Activated naive CD4-positive, alpha-beta T cell treated with anti-CD3 and anti-CD28 coated beads, Interleukin-2, amount 10 ng/mL, durations not matched to agents 7 days and 5 days (primary cell): Measurements from ENCODE around the gene ATP5PF.
"Not testable (repeated sequence)": the region's sequence is repeated elsewhere in the genome, so short reads cannot be mapped to it uniquely, and the experiment has no call there.

Experiments used
- CTCF ChIA-PET: fragments of 350-600 bp; sonication (Branson Sonifier 250); formaldehyde crosslinking; loops from one replicate; lab custom pipeline; 2021; ENCODE audit warnings: antibody characterized with exemption; lab: Charles Lee
- DNase-seq: peaks from one replicate; pipeline ENCODE4 v3.0.0-alpha.2; 2020
- H3K27ac Mint-ChIP-seq: one replicate; pipeline ENCODE4 v1.8.0; 2021; ENCODE audit warnings: mild to moderate bottlenecking, moderate library complexity, mixed read lengths
- H3K27me3 Mint-ChIP-seq: one replicate; pipeline ENCODE4 v1.8.0; 2021; ENCODE audit warnings: mild to moderate bottlenecking, mixed read lengths
- H3K36me3 Mint-ChIP-seq: one replicate; pipeline ENCODE4 v1.8.0; 2021; ENCODE audit warnings: mixed read lengths
- H3K4me1 Mint-ChIP-seq: one replicate; pipeline ENCODE4 v1.8.0; 2021; ENCODE audit warnings: mixed read lengths
- H3K4me3 Mint-ChIP-seq: one replicate; pipeline ENCODE4 v1.8.0; 2021; ENCODE audit warnings: mild to moderate bottlenecking, moderate library complexity, mixed read lengths
- H3K9me3 Mint-ChIP-seq: one replicate; pipeline ENCODE4 v1.8.0; 2021; ENCODE audit warnings: mixed read lengths

ATP5PF gene

DNA sequence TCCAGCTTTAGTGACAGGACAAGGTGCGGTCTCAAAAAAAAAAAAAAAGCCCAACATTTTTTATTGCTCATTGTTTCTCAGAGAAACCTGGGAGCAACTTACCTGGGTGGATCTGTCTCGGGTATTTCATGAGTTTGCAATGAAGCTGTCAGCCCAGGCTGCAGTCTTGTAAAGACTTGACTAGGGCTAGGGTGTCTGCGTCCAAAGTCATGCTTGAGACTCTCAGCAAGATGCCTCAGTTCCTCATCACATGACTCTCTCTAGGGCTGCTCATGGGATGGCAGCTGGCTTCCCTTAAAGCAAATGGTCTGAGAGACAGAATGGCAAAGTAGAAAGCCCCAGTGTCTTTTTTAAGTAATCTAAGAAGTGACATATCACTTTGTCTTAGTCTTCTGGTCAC is 8.2 kb upstream of the ATP5PF start:
- H3K27me3 Mint-ChIP-seq, result no peaks in the 10 kb centered on the region
- H3K4me1 Mint-ChIP-seq, result peaks cover 6% of the 10 kb centered on the region
- no peak for DNase-seq
- CTCF ChIA-PET, result no interaction called here
- no peak overlapping the region for H3K4me3 Mint-ChIP-seq
- peaks cover 17% of the 10 kb centered on the region for H3K36me3 Mint-ChIP-seq
- H3K9me3 Mint-ChIP-seq, result no peaks in the 10 kb centered on the region
- H3K27ac Mint-ChIP-seq, result no peak overlapping the region

DNA sequence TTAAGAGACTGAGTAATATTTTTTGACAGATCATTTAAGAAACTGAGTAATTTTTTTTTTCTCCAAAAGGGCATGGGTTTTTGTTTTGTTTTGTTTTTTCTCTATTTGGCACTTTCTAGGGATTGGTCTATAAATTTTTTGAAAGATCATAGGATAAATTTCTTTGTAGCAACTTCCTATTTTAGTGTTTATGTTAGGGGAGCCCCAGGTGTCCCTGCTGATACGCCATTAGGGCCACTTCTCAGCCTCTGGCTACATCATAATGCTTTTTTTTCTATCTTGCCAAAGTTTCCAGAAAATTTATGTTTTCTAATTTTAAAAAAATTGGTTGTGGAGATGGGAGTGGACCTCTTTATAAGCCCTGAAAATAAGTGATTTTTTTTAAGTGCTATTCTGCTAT is 2.7 kb upstream of the ATP5PF start:
- Mint-ChIP-seq H3K27me3 (peaks cover 5% of the 10 kb centered on the region), H3K4me3 (no peak overlapping the region), H3K36me3 (peaks cover 18% of the 10 kb centered on the region), H3K9me3 (no peaks in the 10 kb centered on the region), H3K27ac (no peak overlapping the region), H3K4me1 (peaks cover 36% of the 10 kb centered on the region)
- CTCF ChIA-PET, result no interaction called here
- no peak for DNase-seq

DNA sequence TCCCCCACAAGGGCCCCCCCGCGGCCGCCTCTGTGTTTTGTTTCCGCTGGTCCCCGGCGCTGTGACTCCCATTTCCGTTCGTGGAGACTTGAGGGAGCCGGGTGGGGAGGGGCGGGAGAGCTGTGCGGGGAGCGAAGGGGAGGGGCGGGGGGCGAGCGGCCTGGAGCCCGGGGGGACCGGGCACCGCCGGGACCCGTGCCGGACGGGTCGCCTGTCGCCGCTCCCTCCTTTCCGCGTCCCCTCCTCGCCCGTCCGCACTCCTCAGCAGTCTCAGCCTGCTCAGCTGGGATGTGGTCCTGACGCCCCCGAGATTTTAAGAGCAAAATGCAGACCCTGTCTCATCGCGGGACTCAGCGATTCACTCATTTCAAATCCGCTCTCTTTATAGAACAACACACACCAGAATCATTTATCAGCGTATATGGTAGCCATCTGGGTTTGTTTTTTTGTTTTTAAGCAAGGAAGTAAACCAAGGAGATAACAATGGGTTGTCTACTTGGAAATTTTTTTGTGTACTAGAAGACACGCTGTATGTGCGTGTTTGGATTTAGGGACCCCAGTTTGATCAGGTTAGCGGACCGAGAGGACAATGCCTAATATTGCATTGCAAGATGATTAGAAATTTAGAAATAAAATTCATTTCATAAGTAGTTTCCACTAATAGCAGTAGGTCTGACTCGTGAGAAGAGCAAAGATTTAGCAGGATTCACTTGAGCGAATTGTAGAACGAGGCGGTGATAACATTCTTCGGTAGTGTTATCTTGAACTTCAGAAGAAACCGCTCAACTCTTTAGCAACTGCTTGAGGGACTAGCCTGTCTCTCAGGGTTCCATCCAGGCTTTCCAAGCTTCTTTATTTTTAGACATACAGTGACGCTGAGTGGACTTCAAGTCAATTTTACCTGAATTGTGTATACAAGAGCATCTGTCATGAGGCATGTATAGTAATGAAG is 1.2 kb upstream of the ATP5PF start:
- DNase-seq, result peak; percentile 85
- Mint-ChIP-seq H3K4me3 (peak overlapping the region; percentile 97), H3K27ac (peak overlapping the region; percentile 100), H3K36me3 (peaks cover 11% of the 10 kb centered on the region), H3K27me3 (peaks cover 5% of the 10 kb centered on the region), H3K4me1 (peaks cover 43% of the 10 kb centered on the region), H3K9me3 (no peaks in the 10 kb centered on the region)
- CTCF ChIA-PET, result interaction anchor here (0.6 to 2.5 kb wide), 2 partner anchors 128 to 138 kb away, joined by 4 to 10 read pairs; no protein-coding TSS in a partner anchor

DNA sequence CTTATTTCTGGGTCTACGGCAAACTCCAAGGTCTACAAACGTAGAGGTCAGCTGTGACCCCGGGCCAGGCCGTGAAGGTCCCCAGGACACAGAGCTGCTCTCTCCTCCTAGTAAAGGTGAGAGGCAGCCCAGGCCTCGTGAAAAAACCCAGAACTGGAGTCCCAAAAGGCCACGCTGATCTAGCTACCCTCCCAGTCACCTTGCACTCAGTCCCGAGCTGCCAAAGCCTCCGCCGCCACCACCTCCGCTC is 125 bp downstream of the ATP5PF start:
- Mint-ChIP-seq H3K4me3 (peak overlapping the region; percentile 97), H3K9me3 (no peaks in the 10 kb centered on the region), H3K27ac (peak overlapping the region; percentile 100), H3K36me3 (peaks cover 13% of the 10 kb centered on the region), H3K27me3 (peaks cover 5% of the 10 kb centered on the region), H3K4me1 (peaks cover 46% of the 10 kb centered on the region)
- DNase-seq, result no peak
- CTCF ChIA-PET, result interaction anchor here (0.6 to 2.5 kb wide), 4 partner anchors 9 to 126 kb away, joined by 3 to 10 read pairs (median 4); no protein-coding TSS in a partner anchor

DNA sequence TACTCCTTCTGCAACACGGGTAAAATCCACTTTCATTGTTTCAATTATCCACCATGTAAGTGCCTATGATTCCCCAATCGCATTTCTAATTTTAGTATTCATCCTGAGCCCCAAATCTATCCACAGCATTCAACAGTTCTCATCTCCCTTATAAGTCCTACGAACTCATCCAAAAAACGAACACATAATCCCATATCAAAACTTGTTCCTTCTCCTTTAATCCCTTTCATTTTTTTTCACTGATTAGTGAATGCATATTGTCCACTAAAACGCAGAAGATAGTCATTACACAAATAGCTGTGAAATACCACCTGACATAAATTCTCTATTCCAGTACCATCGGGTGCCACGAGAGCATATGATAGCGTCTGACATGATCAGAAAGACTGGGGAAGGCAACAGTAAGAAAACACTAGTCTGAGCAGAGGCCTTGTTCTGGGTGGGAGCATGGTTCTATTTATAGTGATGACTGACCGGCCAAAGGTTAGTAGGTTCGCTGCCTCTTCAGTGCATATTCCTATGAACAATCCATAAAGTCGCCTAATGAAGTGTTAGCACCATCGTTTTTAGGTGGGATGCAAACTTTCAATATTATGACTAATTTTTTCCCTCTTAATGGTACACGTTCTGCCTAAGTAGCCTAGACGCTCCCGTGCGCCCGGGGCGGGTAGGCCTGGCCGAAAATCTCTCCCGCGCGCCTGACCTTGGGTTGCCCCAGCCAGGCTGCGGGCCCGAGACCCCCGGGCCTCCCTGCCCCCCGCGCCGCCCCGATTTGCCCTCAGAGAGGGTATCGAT is 648 bp downstream of the ATP5PF start:
- no peaks in the 10 kb centered on the region for H3K9me3 Mint-ChIP-seq
- peak overlapping the region; percentile 97 for H3K4me3 Mint-ChIP-seq
- peaks cover 46% of the 10 kb centered on the region for H3K4me1 Mint-ChIP-seq
- peak; percentile 28 for DNase-seq
- H3K27ac Mint-ChIP-seq, result peak overlapping the region; percentile 100
- CTCF ChIA-PET, result interaction anchor here (0.9 to 2.5 kb wide), 4 partner anchors 8 to 126 kb away, joined by 3 to 10 read pairs (median 4); no protein-coding TSS in a partner anchor
- H3K27me3 Mint-ChIP-seq, result peaks cover 5% of the 10 kb centered on the region
- H3K36me3 Mint-ChIP-seq, result peaks cover 16% of the 10 kb centered on the region

DNA sequence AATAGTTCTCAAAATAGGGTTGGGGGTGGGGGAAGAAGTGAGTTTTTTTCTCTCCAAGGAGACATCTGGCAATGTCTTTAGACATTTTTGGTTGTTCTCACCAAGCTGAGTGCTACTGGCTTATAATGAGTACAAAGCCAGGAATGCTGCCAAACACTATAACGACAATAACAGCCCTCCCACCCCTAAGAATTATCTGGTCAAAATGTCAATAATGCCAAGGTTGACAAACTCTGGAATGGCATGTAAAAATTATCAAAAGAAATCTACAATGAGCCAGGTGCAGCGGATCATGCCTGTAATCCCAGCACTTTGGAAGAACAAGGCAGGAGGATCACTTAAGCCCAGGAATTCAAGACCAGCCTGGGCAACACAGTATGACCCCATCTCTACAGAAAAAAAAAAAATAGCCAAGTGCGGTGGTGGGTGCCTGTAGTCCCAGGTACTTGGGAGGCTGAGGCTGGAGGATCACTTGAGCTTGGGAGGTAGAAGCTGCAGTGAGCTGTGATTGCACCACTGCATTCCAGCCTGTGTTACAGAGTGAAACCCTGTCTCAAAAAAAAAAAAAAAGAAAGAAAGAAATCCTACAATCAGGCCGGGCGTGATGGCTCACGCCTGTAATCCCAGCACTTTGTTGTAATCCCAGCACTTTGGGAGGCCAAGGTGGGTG is 2.5 kb downstream of the ATP5PF start:
- H3K27ac Mint-ChIP-seq, result no peak overlapping the region
- H3K36me3 Mint-ChIP-seq, result peaks cover 28% of the 10 kb centered on the region
- peaks cover 5% of the 10 kb centered on the region for H3K27me3 Mint-ChIP-seq
- no peak overlapping the region for H3K4me3 Mint-ChIP-seq
- peaks cover 35% of the 10 kb centered on the region for H3K4me1 Mint-ChIP-seq
- CTCF ChIA-PET, result no interaction called here
- no peak for DNase-seq
- H3K9me3 Mint-ChIP-seq, result no peaks in the 10 kb centered on the region

DNA sequence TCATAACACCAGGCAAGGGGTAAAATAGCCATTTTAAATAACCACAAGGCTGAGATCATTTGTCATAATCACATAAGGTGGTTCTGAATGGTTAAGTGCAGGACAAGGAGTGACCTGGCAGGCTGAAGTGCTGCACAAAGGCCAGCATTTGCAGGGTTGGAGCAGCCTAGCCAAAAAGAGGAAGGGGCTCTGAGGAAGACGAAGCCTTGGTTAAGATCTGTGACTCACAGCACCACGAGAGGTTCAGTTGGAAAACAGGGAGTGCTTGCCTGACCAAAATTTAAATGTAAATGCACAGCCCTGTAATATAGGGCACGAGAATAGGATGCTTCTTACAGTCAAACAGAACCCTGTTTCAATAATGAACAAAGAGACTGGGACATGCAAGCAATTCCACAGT is 12.1 kb downstream of the ATP5PF start:
- H3K4me1 Mint-ChIP-seq, result no peaks in the 10 kb centered on the region
- no peak overlapping the region for H3K4me3 Mint-ChIP-seq
- CTCF ChIA-PET, result interaction anchor here (2.2 kb wide), 1 partner anchor 15 kb away, joined by 6 read pairs; no protein-coding TSS in a partner anchor
- DNase-seq, result no peak
- no peak overlapping the region for H3K27ac Mint-ChIP-seq
- H3K36me3 Mint-ChIP-seq, result peaks cover 31% of the 10 kb centered on the region
- no peaks in the 10 kb centered on the region for H3K27me3 Mint-ChIP-seq
- H3K9me3 Mint-ChIP-seq, result no peaks in the 10 kb centered on the region

DNA sequence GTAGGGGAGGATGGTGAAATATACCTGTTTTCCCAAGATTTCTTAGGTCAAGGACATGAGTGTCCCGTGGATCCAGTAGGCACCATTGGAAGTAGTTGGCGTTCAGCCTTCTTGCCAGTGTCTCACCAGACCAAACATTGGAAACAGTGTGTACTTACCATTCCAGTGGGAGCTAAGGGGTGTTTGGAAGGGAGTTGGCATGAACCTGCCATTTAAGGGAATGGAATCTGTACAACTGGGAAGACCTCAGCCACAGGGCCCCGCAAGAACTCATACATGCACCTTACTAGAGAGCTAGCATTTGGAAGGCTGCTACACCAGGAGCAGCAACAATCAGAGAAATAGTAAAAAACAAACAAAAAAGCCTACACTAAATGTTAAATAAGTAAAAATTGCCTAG is 12.7 kb downstream of the ATP5PF start:
- CTCF ChIA-PET, result interaction anchor here (2.2 kb wide), 1 partner anchor 14 kb away, joined by 6 read pairs; no protein-coding TSS in a partner anchor
- H3K36me3 Mint-ChIP-seq, result peaks cover 31% of the 10 kb centered on the region
- H3K27ac Mint-ChIP-seq, result no peak overlapping the region
- no peak overlapping the region for H3K4me3 Mint-ChIP-seq
- H3K9me3 Mint-ChIP-seq, result no peaks in the 10 kb centered on the region
- DNase-seq, result no peak
- H3K27me3 Mint-ChIP-seq, result no peaks in the 10 kb centered on the region
- H3K4me1 Mint-ChIP-seq, result no peaks in the 10 kb centered on the region

DNA sequence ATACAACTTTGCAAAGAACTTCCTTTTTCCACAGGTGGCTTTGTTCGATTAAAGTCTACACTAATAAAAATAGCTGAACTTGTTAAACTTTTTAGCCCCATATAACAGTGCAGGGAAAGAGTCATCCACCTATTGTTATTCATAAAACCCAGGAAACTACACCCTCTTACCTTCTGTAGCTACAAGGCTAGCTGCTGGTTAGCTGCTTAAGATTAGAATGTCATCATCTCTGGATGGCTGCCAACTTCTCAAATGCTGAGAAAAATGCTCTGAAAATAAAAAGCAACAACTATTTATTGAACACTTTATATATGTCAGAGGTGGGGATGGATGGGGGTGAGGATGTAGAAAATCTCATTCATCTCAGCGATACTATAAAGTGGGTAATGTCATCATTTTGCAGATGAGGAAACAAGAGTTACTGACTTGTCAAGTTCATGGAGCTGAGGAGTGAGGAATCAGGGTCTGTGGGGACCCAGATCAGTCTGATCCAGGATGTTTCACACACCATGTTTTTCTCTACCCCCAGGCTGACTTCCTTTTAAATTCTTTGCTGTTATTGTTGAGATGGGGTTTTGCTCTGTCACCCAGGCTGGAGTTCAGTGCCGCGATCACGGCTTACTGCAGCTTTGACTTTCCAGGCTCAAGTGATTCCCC is 17.1 kb downstream of the ATP5PF start:
- DNase-seq, result no peak
- peaks cover 18% of the 10 kb centered on the region for H3K36me3 Mint-ChIP-seq
- no peaks in the 10 kb centered on the region for H3K27me3 Mint-ChIP-seq
- CTCF ChIA-PET, result interaction anchor here (1.2 to 1.7 kb wide), 2 partner anchors 10 to 297 kb away, joined by 3 to 7 read pairs; no protein-coding TSS in a partner anchor
- no peaks in the 10 kb centered on the region for H3K4me1 Mint-ChIP-seq
- H3K27ac Mint-ChIP-seq, result peak overlapping the region; percentile 28
- no peak overlapping the region for H3K4me3 Mint-ChIP-seq
- no peaks in the 10 kb centered on the region for H3K9me3 Mint-ChIP-seq

DNA sequence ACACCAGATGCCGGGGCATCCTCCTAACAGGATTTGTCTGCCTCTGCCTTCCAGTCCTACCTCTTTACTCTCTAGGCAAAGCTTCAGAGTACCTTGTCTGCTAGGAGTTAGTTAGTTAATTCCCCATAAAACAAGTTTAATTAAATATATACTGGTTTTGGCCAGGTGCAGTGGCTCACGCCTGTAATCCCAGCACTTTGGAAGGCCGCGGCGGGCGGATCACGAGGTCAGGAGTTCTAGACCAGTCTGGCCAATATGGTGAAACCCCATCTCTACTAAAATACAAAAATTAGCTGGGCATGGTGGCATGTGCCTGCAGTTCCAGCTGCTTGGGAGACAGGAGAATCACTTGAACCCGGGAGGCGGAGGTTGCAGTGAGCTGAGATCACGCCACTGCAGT is 20.6 kb downstream of the ATP5PF start:
- H3K9me3 Mint-ChIP-seq, H3K4me3 Mint-ChIP-seq, DNase-seq, H3K27ac Mint-ChIP-seq, H3K4me1 Mint-ChIP-seq, H3K36me3 Mint-ChIP-seq, H3K27me3 Mint-ChIP-seq: not testable (repeated sequence)
- CTCF ChIA-PET, result interaction anchor here (0.9 kb wide), 1 partner anchor 87 kb away, joined by 3 read pairs; no protein-coding TSS in a partner anchor

DNA sequence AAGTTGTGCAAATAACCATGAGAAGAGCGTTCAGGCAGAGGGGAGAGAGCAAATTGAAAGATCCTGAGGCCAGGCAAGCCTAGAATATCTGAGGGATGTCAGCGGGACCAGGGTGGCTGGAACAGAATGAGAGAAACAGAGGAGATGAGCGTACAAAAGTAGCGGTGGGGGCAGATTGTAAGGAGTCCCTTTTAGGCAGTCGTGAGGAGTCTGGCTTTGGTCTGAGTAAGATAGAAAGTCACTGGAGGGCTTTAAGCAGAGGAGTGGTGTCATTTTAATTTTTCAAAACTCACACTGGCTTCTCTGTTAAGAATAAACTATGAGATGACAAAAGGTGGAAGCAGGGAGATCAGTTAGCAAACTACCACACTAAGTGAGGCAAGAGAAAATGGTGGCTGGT is 24.2 kb downstream of the ATP5PF start:
- Mint-ChIP-seq H3K27ac (no peak overlapping the region), H3K9me3 (no peaks in the 10 kb centered on the region), H3K36me3 (peaks cover 2% of the 10 kb centered on the region), H3K27me3 (no peaks in the 10 kb centered on the region), H3K4me1 (no peaks in the 10 kb centered on the region), H3K4me3 (no peak overlapping the region)
- CTCF ChIA-PET, result no interaction called here
- DNase-seq, result no peak

DNA sequence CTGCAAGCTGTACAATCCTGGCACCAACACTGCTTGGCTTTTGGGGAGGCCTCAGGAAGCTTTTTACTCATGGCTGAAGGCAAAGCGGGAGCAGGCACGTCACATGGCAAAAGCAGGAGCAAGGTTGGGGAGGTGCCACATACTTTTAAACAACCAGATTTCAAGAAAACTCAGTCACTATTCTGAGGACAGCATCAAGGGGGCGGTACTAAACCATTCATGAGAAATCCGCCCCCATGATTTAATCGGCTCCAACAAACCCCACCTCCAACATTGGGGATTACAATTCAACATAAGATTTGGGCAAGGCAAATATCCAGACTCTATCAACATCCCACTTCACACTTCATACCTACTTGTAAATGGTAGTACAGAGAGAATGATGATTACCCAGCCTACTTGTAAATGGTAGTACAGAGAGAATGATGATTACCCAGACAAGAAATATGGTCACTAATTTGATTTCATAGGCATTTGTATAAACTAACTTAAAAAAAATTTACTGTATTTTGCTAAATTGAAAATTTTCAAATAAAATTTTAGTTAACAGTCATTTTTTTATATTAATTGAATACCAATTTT is 24.9 kb downstream of the ATP5PF start:
- CTCF ChIA-PET, result no interaction called here
- no peaks in the 10 kb centered on the region for H3K4me1 Mint-ChIP-seq
- no peak for DNase-seq
- H3K27ac Mint-ChIP-seq, result no peak overlapping the region
- H3K9me3 Mint-ChIP-seq, result no peaks in the 10 kb centered on the region
- no peaks in the 10 kb centered on the region for H3K27me3 Mint-ChIP-seq
- H3K36me3 Mint-ChIP-seq, result peaks cover 2% of the 10 kb centered on the region
- no peak overlapping the region for H3K4me3 Mint-ChIP-seq

DNA sequence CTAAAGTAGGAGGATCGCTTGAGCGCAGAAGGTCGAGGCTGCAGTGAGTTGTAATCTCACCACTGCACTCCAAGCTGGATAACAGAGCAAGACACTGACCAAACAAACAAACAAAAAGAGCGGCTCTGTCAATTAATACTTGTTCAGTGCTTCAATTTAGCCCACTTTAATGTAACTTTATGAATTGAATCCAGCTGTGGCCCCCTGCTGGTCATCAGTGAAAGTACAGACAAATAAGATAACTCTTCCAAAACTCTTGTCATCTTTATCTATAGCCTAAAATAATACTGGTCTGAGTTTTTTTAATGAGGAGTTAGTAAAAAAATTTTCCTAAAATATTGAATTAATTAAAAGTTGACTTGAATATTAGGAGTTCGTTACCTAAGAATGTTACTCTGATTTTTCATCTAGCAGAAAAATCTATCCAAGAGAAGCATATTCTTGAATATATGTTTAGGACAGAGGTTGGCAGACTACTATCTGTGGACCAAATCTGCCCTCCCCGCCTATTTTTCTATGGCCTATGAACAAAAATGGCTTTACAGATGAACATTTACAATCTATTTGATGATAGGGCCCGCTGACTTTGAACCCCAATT is 26.1 kb downstream of the ATP5PF start:
- DNase-seq, result peak; percentile 59
- no peaks in the 10 kb centered on the region for H3K9me3 Mint-ChIP-seq
- CTCF ChIA-PET, result interaction anchor here (0.9 to 3.9 kb wide), 9 partner anchors 9 to 287 kb away, joined by 3 to 28 read pairs (median 4); no protein-coding TSS in a partner anchor
- H3K4me3 Mint-ChIP-seq, result no peak overlapping the region
- H3K27ac Mint-ChIP-seq, result no peak overlapping the region
- no peaks in the 10 kb centered on the region for H3K36me3 Mint-ChIP-seq
- H3K4me1 Mint-ChIP-seq, result no peaks in the 10 kb centered on the region
- no peaks in the 10 kb centered on the region for H3K27me3 Mint-ChIP-seq
